Esophagus (tissue), 2 donors: Measurements from ENCODE around the gene RAB31. TPM values are rescaled to one million over a fixed set of nuclear protein-coding genes. Genes with fewer than 3 reads are reported as not detected.

ENCODE experiments used
- H3K27ac ChIP-seq, 2 donors: one replicate each; pipeline ENCODE4 v1.5.1; 2013; ENCODE audit warnings: low read depth in 2 of 2, mild to moderate bottlenecking in 2 of 2, inconsistent platforms in 1 of 2, low read length in 1 of 2, moderate library complexity in 1 of 2
- H3K27me3 ChIP-seq, 2 donors: one replicate each; pipeline ENCODE4 v1.6.1; 2013; ENCODE audit warnings: low read length in 2 of 2, control low read depth in 1 of 2, mild to moderate bottlenecking in 1 of 2; ENCODE audit not compliant: insufficient read depth in 2 of 2, control insufficient read depth in 1 of 2
- H3K36me3 ChIP-seq, 2 donors: one replicate each; pipeline ENCODE4 v1.6.1; 2013; ENCODE audit warnings: low read length in 1 of 2; ENCODE audit not compliant: control insufficient read depth in 2 of 2, insufficient read depth in 2 of 2
- H3K4me1 ChIP-seq, 2 donors: one replicate each; pipeline ENCODE4 v1.6.1; 2013; ENCODE audit warnings: low read length in 1 of 2; ENCODE audit not compliant: control insufficient read depth in 2 of 2, insufficient read depth in 2 of 2
- H3K4me3 ChIP-seq, 2 donors: one replicate each; pipeline ENCODE4 v1.5.1; 2013; ENCODE audit warnings: low read length in 2 of 2, mild to moderate bottlenecking in 2 of 2, low read depth in 1 of 2, moderate library complexity in 1 of 2
- H3K9me3 ChIP-seq, 2 donors: one replicate each; pipeline ENCODE4 v1.6.1; 2013; ENCODE audit warnings: mild to moderate bottlenecking in 2 of 2, low read depth in 1 of 2, low read length in 1 of 2, moderate library complexity in 1 of 2; ENCODE audit not compliant: control insufficient read depth in 2 of 2, insufficient read depth in 1 of 2
- WGBS, 2 donors: extraction: QIAGEN DNeasy Blood & Tissue Kit; methylation state at CpG; one replicate each; pipeline ENCODE4 v1.1.7; 2013; 5-methylcytosine and 5-hydroxymethylcytosine counted together
- polyA plus RNA-seq, 2 donors: library from polyadenylated mRNA; stranded (reverse); fragments of 200-250 nt; gene quantifications; one replicate each; pipeline ENCODE4 v1.2.3, GENCODE V29; 2013
- donor health status: healthy with polysubstance abuse.
- donor health status: Bipolar disorder and iron deficiency.

The RAB31 gene
- polyA plus RNA-seq, 2 donors = 10.7 to 17.5 TPM

GRCh38 chr18:9751371-9752031 is 43.4 kb downstream of the RAB31 start:
- 85 to 91% methylated on average over 8 of the region's 8 CpGs for WGBS, 2 donors
- no peak overlapping the region for H3K27ac ChIP-seq
- no peak overlapping the region for H3K4me3 ChIP-seq

GRCh38 chr18:9753846-9754245 is 45.7 kb downstream of the RAB31 start:
- Histone ChIP-seq H3K36me3 (no peaks in the 10 kb centered on the region), H3K4me1 (peaks cover 0 to 2% of the 10 kb centered on the region in 2 donors), H3K27ac (no peak overlapping the region), H3K27me3 (no peaks in the 10 kb centered on the region), H3K9me3 (no peaks in the 10 kb centered on the region), H3K4me3 (no peak overlapping the region)
- 91 to 92% methylated on average over 7 of the region's 7 CpGs for WGBS, 2 donors

More at GRCh38 chr18:9751371-9752031, 43.4 kb downstream of the RAB31 start:
- Histone ChIP-seq H3K4me1 (no peaks in the 10 kb centered on the region), H3K9me3 (no peaks in the 10 kb centered on the region), H3K36me3 (no peaks in the 10 kb centered on the region), H3K27me3 (no peaks in the 10 kb centered on the region)

- Histone ChIP-seq H3K4me1 (peaks cover 0 to 2% of the 10 kb centered on the region in 2 donors), H3K27ac (no peak overlapping the region), H3K27me3 (no peaks in the 10 kb centered on the region), H3K36me3 (no peaks in the 10 kb centered on the region), H3K4me3 (no peak overlapping the region), H3K9me3 (no peaks in the 10 kb centered on the region)
- 67 to 77% methylated on average over 3 of the region's 3 CpGs for WGBS, 2 donors
These were observed 47.0 kb downstream of the RAB31 start for GRCh38 chr18:9755110-9755509.

- WGBS, 2 donors = 68 to 72% methylated on average over 3 of the region's 3 CpGs
- Histone ChIP-seq H3K4me1 (peaks cover 0 to 2% of the 10 kb centered on the region in 2 donors), H3K4me3 (no peak overlapping the region), H3K27me3 (no peaks in the 10 kb centered on the region), H3K27ac (no peak overlapping the region), H3K36me3 (no peaks in the 10 kb centered on the region), H3K9me3 (no peaks in the 10 kb centered on the region)
These were observed 47.5 kb downstream of the RAB31 start for GRCh38 chr18:9755615-9756014.

GRCh38 chr18:9756271-9756932 is 48.3 kb downstream of the RAB31 start:
- no peak overlapping the region for H3K4me3 ChIP-seq
- WGBS, 2 donors = 80 to 84% methylated on average over 4 of the region's 4 CpGs
- peaks cover 0 to 2% of the 10 kb centered on the region in 2 donors for H3K4me1 ChIP-seq
- H3K27ac ChIP-seq = no peak overlapping the region
- H3K36me3 ChIP-seq = no peaks in the 10 kb centered on the region
- H3K27me3 ChIP-seq = no peaks in the 10 kb centered on the region
- H3K9me3 ChIP-seq = no peaks in the 10 kb centered on the region

- Histone ChIP-seq H3K27me3 (no peaks in the 10 kb centered on the region), H3K4me1 (peaks cover 0 to 2% of the 10 kb centered on the region in 2 donors), H3K4me3 (no peak overlapping the region), H3K36me3 (no peaks in the 10 kb centered on the region), H3K9me3 (no peaks in the 10 kb centered on the region), H3K27ac (no peak overlapping the region)
- WGBS, 2 donors = 78 to 81% methylated on average over 8 of the region's 8 CpGs
These were observed 48.9 kb downstream of the RAB31 start for GRCh38 chr18:9756933-9757470.

- Histone ChIP-seq H3K27me3 (no peaks in the 10 kb centered on the region), H3K27ac (no peak overlapping the region), H3K4me1 (peaks cover 0 to 2% of the 10 kb centered on the region in 2 donors), H3K36me3 (no peaks in the 10 kb centered on the region), H3K9me3 (no peaks in the 10 kb centered on the region), H3K4me3 (no peak overlapping the region)
- WGBS, 2 donors = 87 to 90% methylated on average over 18 of the region's 18 CpGs
These were observed 49.9 kb downstream of the RAB31 start for GRCh38 chr18:9757827-9758621.

GRCh38 chr18:9758624-9759075 is 50.5 kb downstream of the RAB31 start:
- H3K27ac ChIP-seq = no peak overlapping the region
- H3K9me3 ChIP-seq = no peaks in the 10 kb centered on the region
- peaks cover 0 to 2% of the 10 kb centered on the region in 2 donors for H3K4me1 ChIP-seq
- 80 to 83% methylated on average over 8 of the region's 8 CpGs for WGBS, 2 donors
- H3K27me3 ChIP-seq = no peaks in the 10 kb centered on the region
- no peak overlapping the region for H3K4me3 ChIP-seq
- no peaks in the 10 kb centered on the region for H3K36me3 ChIP-seq

- WGBS, 2 donors = 79 to 82% methylated on average over 6 of the region's 6 CpGs
- no peaks in the 10 kb centered on the region for H3K9me3 ChIP-seq
- H3K4me1 ChIP-seq = peaks cover 2 to 3% of the 10 kb centered on the region in 2 donors
- no peak overlapping the region for H3K4me3 ChIP-seq
- no peaks in the 10 kb centered on the region for H3K27me3 ChIP-seq
- no peak overlapping the region for H3K27ac ChIP-seq
- no peaks in the 10 kb centered on the region for H3K36me3 ChIP-seq
These were observed 52.5 kb downstream of the RAB31 start for GRCh38 chr18:9760641-9761040.
